Muscle of leg (tissue), 11 donors: ENCODE measurements around the gene WDR35. TPM values are rescaled to one million over a fixed set of nuclear protein-coding genes. Genes with fewer than 3 reads are reported as not detected.

Source experiments
- DNase-seq: peaks from one replicate; pipeline ENCODE4 v3.0.0; 2013
- H3K27ac ChIP-seq: one replicate; pipeline ENCODE4 v1.5.1; 2013; ENCODE audit warnings: mild to moderate bottlenecking, low read length, control low read depth
- H3K27me3 ChIP-seq: one replicate; pipeline ENCODE4 v1.6.1; 2013; ENCODE audit warnings: low read length; ENCODE audit not compliant: control insufficient read depth, insufficient read depth
- H3K36me3 ChIP-seq: one replicate; pipeline ENCODE4 v1.6.1; 2013; ENCODE audit warnings: low read length; ENCODE audit not compliant: control insufficient read depth, insufficient read depth
- H3K4me1 ChIP-seq: one replicate; pipeline ENCODE4 v1.6.1; 2013; ENCODE audit warnings: low read length; ENCODE audit not compliant: control insufficient read depth, insufficient read depth
- H3K4me3 ChIP-seq: one replicate; pipeline ENCODE4 v1.5.1; 2013; ENCODE audit warnings: low read length, control low read depth
- H3K9me3 ChIP-seq: replicated peaks from 2 replicates; pipeline ENCODE4 v1.6.1; 2013; ENCODE audit warnings: low read depth, low read length; ENCODE audit not compliant: control insufficient read depth
- WGBS: methylation state at CpG from one replicate; pipeline ENCODE4 v1.1.5; 2013; ENCODE audit warnings: missing lambda C conversion rate; ENCODE audit not compliant: insufficient coverage; 5-methylcytosine and 5-hydroxymethylcytosine counted together
- polyA plus RNA-seq, 8 donors: library from polyadenylated mRNA; unstranded; fragments of 120-200 nt; gene quantifications; one replicate each; pipeline versions ENCODE4 v1.2.1 to v1.2.3, GENCODE V29; 2013; ENCODE audit warnings: inconsistent platforms in 1 of 8, low replicate concordance in 1 of 8; ENCODE audit not compliant: insufficient read length in 8 of 8, insufficient read depth in 1 of 8
- total RNA-seq: library from RNA; stranded (reverse); fragments of 120-200 nt; gene quantifications from one replicate; pipeline ENCODE4 v1.2.4, GENCODE V29; 2013

WDR35 gene
- total and polyA plus RNA-seq, 9 donors: 5.5 to 11.3 (median 7.8) TPM

DNA sequence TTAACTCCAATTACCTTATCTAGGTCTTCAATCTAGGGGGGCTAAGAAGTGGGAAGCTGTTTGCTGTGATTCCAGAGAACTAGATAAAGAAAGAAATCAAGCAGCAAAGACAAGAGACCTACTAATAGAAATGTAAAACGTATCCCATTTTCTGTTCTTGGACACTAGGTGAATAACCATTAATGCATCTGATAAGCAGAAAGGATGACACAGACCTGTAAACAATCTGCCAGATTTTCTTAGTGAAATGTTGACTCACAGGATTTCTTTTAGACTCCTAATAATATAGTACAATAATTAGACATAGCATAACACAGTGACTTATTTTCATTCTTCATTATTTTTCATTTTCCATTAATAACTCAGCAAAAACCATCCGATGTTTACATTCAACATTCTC is 1.3 kb downstream of the WDR35 start:
- Histone ChIP-seq H3K36me3 (peaks cover 4% of the 10 kb centered on the region), H3K4me1 (peaks cover 4% of the 10 kb centered on the region), H3K4me3 (no peak overlapping the region), H3K27me3 (peaks cover 7% of the 10 kb centered on the region), H3K9me3 (no peaks in the 10 kb centered on the region), H3K27ac (no peak overlapping the region)
- DNase-seq: no peak
- no CpG with 5 or more reads among the region's 2 CpGs for WGBS

DNA sequence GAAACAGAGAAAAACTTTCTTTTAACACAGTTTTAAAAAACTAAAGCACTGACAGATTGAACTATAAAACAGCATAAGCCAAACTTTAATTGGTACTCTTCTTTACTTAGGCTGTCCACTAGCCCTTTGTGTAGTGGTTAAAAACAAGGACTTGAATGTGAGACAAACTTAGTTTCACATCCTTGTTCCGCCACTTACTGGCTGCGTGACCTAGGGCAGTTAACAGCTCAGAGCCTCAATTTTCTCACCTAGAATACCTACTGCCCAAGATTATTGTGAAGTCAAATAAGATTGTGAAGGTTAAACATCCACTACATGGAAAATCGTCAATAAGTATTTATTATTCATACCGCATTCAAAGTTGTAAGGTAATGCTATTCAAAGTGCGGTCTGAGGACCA is 2.0 kb downstream of the WDR35 start:
- no peak for DNase-seq
- no peak overlapping the region for H3K27ac ChIP-seq
- no peaks in the 10 kb centered on the region for H3K9me3 ChIP-seq
- H3K4me3 ChIP-seq: no peak overlapping the region
- peaks cover 4% of the 10 kb centered on the region for H3K4me1 ChIP-seq
- WGBS: 100% methylated on average over 2 of the region's 5 CpGs
- peaks cover 7% of the 10 kb centered on the region for H3K27me3 ChIP-seq
- peaks cover 4% of the 10 kb centered on the region for H3K36me3 ChIP-seq

DNA sequence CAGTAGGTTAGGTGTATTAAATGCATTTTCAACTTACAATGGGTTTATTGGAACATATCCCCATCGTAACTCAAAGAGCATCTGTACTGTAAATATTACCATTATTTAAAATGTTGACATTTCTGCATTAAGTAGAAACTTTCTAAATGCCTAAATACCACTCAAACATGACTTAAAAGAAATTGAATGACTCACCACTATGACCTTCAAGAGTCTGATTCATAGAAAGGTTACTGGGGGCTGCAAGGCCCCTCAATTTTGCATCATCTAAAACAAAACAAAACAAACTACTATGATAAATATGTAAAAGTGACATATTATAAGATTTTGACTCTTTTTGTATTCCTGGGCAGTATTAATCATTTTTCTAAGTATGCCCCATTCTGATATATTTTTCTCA is 7.6 kb downstream of the WDR35 start:
- no CpG with 5 or more reads among the region's 1 CpG for WGBS

DNA sequence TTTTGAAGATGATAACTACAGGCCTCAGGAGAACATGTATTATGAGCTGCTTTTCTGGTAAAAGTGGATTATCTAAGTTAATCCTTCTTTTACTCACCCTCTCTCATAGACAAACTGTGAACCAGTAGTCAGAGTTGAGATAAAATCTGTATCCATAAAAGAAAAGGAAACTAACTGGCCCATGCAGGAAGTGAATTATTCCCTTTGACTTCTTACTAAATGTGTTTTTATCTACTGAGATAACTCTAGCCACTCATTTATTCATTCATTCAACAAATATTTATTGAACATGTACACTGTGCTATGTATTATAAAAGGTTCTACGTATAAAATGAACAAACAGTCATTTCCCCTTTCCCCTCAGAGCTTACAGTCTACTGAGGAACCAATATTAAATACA is 10.0 kb downstream of the WDR35 start:
- no peaks in the 10 kb centered on the region for H3K9me3 ChIP-seq
- no peak overlapping the region for H3K4me3 ChIP-seq
- no peak overlapping the region for H3K27ac ChIP-seq
- H3K27me3 ChIP-seq: no peaks in the 10 kb centered on the region
- no peak for DNase-seq
- peaks cover 13% of the 10 kb centered on the region for H3K36me3 ChIP-seq
- no CpG with 5 or more reads among the region's 1 CpG for WGBS
- H3K4me1 ChIP-seq: no peaks in the 10 kb centered on the region

More for the DNA sequence above, 7.6 kb downstream of the WDR35 start:
- H3K4me3 ChIP-seq: no peak overlapping the region
- H3K4me1 ChIP-seq: no peaks in the 10 kb centered on the region
- H3K9me3 ChIP-seq: no peaks in the 10 kb centered on the region
- DNase-seq: no peak
- H3K27me3 ChIP-seq: no peaks in the 10 kb centered on the region
- peaks cover 11% of the 10 kb centered on the region for H3K36me3 ChIP-seq
- H3K27ac ChIP-seq: no peak overlapping the region

DNA sequence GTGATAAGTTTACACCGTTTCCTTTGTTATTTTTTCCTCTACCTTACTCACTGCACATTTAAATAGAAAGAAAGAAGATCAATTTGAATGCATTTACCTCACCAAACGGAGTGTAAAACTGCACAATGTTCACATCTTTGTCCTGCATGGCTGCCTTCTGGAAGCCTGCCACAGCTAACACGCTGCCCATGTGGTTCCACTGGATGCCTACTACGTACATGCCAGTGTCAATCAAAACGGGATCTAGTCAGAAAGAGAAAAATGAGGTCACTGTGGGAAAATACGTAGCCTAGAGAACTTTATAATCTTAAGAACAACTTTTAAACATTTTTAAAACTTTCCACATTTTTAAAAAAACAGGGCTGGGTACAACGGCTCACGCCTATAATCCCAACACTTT is 16.4 kb downstream of the WDR35 start:
- no peaks in the 10 kb centered on the region for H3K27me3 ChIP-seq
- DNase-seq: no peak
- no peaks in the 10 kb centered on the region for H3K4me1 ChIP-seq
- 90% methylated on average over 2 of the region's 8 CpGs for WGBS
- H3K4me3 ChIP-seq: no peak overlapping the region
- no peaks in the 10 kb centered on the region for H3K9me3 ChIP-seq
- no peak overlapping the region for H3K27ac ChIP-seq
- peaks cover 23% of the 10 kb centered on the region for H3K36me3 ChIP-seq

DNA sequence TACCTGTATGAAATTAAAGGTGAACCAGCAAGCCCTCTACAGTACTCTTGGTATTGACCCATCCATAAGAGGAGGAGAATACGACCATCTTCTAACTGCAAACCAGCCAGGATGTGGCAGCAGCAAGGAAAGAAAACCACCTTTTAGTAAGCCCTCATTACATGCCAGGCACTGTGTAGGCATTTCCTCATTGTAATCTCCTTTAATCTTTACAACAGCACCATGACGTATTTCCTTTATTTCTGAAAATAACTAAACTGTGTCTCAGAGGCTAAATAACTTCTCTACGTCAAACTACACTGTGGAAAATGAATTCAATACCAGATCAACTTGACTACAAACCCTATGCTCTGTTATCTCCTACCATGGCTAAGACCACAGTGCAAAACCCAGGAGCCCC is 18.2 kb downstream of the WDR35 start:
- Histone ChIP-seq H3K27ac (no peak overlapping the region), H3K4me3 (no peak overlapping the region), H3K9me3 (no peaks in the 10 kb centered on the region), H3K4me1 (no peaks in the 10 kb centered on the region), H3K36me3 (peaks cover 14% of the 10 kb centered on the region), H3K27me3 (no peaks in the 10 kb centered on the region)
- 62% methylated on average over 2 of the region's 3 CpGs for WGBS
- no peak for DNase-seq

DNA sequence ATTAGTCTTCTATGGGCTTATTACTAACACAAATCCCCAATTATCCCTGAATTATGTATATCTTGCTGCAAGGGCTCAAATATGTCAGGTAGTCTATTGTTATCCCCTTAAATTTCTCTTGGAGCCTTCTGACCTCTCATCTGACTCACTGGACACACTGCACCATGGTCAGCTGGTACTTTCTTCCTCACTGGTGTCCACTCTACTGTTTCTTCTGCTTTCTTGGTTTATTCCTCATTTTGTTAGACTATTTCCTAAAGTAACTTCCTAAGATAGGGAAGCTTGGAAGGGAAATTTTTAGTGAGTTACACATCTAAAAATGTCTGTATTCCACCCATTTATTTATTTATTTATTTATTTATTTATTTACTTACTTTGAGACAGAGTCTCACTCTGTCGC is 26.5 kb downstream of the WDR35 start:
- no peaks in the 10 kb centered on the region for H3K27me3 ChIP-seq
- no CpG with 5 or more reads among the region's 1 CpG for WGBS
- no peaks in the 10 kb centered on the region for H3K9me3 ChIP-seq
- H3K36me3 ChIP-seq: peaks cover 8% of the 10 kb centered on the region
- no peak overlapping the region for H3K27ac ChIP-seq
- H3K4me1 ChIP-seq: no peaks in the 10 kb centered on the region
- no peak for DNase-seq
- no peak overlapping the region for H3K4me3 ChIP-seq

DNA sequence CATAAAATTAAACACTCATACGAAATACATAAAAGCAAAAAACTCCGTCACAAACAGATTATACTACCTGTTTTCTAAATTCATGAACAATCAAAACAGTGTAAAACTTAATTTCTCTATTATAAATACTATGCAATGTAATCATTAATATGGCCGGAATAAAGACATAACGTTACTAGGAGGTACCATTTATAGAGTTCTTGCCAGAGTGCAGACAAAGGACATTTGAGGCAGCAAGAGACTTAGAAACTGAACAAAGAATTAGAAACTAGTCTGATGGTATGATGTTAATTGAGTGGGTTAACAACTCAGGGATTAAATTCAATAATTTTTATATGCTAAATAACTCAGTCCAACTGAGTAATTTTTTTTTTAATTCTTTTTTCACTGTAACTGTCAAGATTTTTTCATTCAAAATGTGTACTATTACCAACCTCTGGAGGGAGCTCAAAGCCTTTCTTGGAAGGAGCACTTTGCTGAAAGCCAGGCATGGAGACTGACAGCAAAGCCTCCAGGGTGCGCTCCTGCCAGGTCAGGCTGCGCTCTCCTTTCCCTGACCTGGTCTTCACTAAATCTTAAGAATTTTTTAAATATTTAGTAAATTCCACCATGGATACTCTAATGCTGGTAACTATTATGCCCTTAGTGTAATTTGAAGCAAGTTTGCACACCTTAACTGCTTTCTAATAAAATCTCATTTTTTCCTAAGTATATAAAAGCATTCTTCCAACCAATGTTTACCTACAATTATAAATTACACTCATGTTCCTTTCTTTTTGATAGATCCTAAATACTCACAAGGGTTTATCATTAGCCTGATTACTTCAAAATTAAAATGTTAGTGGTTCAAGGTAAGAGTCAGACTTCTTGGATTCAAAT is 34.1 kb downstream of the WDR35 start:
- H3K36me3 ChIP-seq: no peaks in the 10 kb centered on the region
- DNase-seq: peak; percentile 82
- H3K9me3 ChIP-seq: no peaks in the 10 kb centered on the region
- WGBS: no CpG with 5 or more reads among the region's 6 CpGs
- H3K27me3 ChIP-seq: no peaks in the 10 kb centered on the region
- H3K4me3 ChIP-seq: no peak overlapping the region
- H3K4me1 ChIP-seq: no peaks in the 10 kb centered on the region
- H3K27ac ChIP-seq: no peak overlapping the region

DNA sequence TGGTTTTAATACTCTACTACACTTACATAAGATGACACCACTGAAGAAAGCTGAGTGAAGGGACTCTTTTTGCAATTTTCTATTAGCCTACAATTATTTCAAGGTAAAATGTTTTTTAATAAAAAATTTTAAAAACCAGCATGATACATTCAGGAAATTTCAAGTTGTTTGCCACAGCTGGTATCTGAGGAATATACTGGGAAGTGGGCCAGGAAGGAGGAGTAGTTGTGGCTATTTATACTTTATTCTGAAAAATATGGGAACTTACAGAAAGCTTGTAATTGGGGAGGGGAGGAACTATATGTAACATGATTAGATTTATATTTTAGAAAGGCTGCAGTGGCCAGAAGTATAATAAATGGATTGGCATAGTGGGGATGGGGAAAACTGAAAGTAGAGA is 40.8 kb downstream of the WDR35 start:
- peak; percentile 80 for DNase-seq

DNA sequence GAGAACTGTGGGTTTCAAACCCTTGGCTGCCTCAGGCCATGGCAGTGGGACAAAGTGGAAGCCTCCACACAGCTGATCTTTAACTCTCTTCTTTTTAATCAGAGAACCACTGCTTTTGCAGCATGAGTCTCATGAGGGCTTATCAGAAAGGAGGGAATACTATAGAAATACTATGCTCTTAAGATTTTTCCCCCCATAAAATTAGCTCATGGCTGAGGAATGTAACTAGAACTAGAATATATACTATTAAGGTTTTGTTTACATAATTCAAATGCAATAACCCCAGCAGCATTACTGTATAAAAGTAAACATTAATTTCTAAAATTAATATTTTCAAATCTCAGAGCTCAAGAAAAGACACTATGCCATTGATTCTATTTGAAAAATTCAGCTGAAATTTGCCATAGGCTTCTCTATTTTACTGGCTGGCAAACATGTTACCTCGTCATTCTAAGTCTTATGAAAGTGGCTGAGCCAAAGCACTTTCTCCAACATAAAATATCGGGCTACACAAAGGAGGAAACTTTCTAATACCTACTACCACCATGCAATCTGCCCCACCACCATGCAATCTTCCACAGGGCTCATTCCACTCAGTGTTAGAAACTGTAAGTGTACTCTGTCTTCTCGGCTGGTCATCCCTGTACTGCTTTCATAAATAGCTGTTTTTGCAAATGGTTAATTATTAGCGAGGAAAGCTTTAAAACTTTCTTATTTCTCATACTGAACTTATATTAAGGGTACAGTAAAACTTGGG is 42.5 kb downstream of the WDR35 start:
- Histone ChIP-seq H3K36me3 (no peaks in the 10 kb centered on the region), H3K9me3 (no peaks in the 10 kb centered on the region), H3K27me3 (no peaks in the 10 kb centered on the region), H3K4me3 (no peak overlapping the region), H3K27ac (no peak overlapping the region), H3K4me1 (no peaks in the 10 kb centered on the region)
- no peak for DNase-seq
- 100% methylated on average over 1 of the region's 4 CpGs for WGBS

More for the DNA sequence above, 40.8 kb downstream of the WDR35 start:
- H3K36me3 ChIP-seq: no peaks in the 10 kb centered on the region
- no peaks in the 10 kb centered on the region for H3K4me1 ChIP-seq
- H3K27ac ChIP-seq: no peak overlapping the region
- H3K27me3 ChIP-seq: no peaks in the 10 kb centered on the region
- H3K9me3 ChIP-seq: no peaks in the 10 kb centered on the region
- H3K4me3 ChIP-seq: no peak overlapping the region
